SU-DHL-6 (cell line): ENCODE results near the gene PIK3C2G.

ENCODE experiments used
- H2AFZ ChIP-seq: fragments of 200-600 bp; sonication (generic); 2 replicates; pipeline ENCODE4 v1.6.1; 2014; ENCODE audit warnings: low read depth, mild to moderate bottlenecking, moderate library complexity, mixed read lengths, antibody characterized with exemption, low read length; ENCODE audit not compliant: severe bottlenecking
- H3F3A ChIP-seq: fragments of 200-600 bp; shearing (Covaris generic); 2 replicates; pipeline ENCODE4 v1.6.0; 2016; ENCODE audit warnings: antibody characterized with exemption, mild to moderate bottlenecking; ENCODE audit not compliant: insufficient read depth
- H3K27ac ChIP-seq: fragments of 200-600 bp; sonication (generic); 2 replicates; pipeline ENCODE4 v1.5.1; 2016; ENCODE audit warnings: low read depth, mild to moderate bottlenecking, low read length, moderate library complexity, mixed read lengths
- H3K27me3 ChIP-seq: fragments of 200-600 bp; sonication (generic), shearing (Covaris generic); 2 replicates; pipeline ENCODE4 v1.6.0; 2014; ENCODE audit warnings: mild to moderate bottlenecking, low read length
- H3K36me3 ChIP-seq: fragments of 200-600 bp; sonication (generic); 2 replicates; pipeline ENCODE4 v1.6.1; 2014; ENCODE audit warnings: mild to moderate bottlenecking, low read length, mixed read lengths
- H3K4me2 ChIP-seq: fragments of 300-600, 200-600 bp; shearing (Covaris generic), sonication (generic); 2 replicates; pipeline ENCODE4 v1.6.0; 2014; ENCODE audit warnings: low read length, low read depth, mild to moderate bottlenecking; ENCODE audit not compliant: poor library complexity, severe bottlenecking
- H3K4me3 ChIP-seq: fragments of 200-600 bp; sonication (generic); 2 replicates; pipeline ENCODE4 v1.5.1; 2014; ENCODE audit warnings: antibody characterized with exemption, low read length, mild to moderate bottlenecking, mixed read lengths; ENCODE audit not compliant: insufficient read depth, poor library complexity, severe bottlenecking
- H3K79me2 ChIP-seq: fragments of 200-600 bp; sonication (generic); 2 replicates; pipeline ENCODE4 v1.6.1; 2014; ENCODE audit warnings: mild to moderate bottlenecking, low read length, moderate library complexity; ENCODE audit not compliant: insufficient read depth
- H3K9ac ChIP-seq: fragments of 200-600 bp; sonication (generic); 2 replicates; pipeline ENCODE4 v1.7.0; 2014; ENCODE audit warnings: mild to moderate bottlenecking, low read length
- H3K9me2 ChIP-seq: fragments of 200-600 bp; sonication (generic); replicated peaks from 2 replicates; pipeline ENCODE4 v1.6.1; 2014; ENCODE audit warnings: low read length; ENCODE audit not compliant: insufficient read depth
- H3K9me3 ChIP-seq: fragments of 200-600 bp; sonication (generic); 2 replicates; pipeline ENCODE4 v1.6.1; 2014; ENCODE audit warnings: low read length, mixed read lengths; ENCODE audit not compliant: insufficient read depth
- H4K20me1 ChIP-seq: fragments of 200-600 bp; sonication (generic); 2 replicates; pipeline ENCODE4 v1.6.1; 2014; ENCODE audit warnings: low read depth, mild to moderate bottlenecking, antibody characterized with exemption, low read length, moderate library complexity, mixed read lengths
- CTCF ChIP-seq: fragments of 200-600 bp; sonication (generic); IDR thresholded peaks from one replicate; pipeline ENCODE4 v1.5.1; 2017; ENCODE audit warnings: antibody characterized with exemption, mild to moderate bottlenecking, low read length, moderate library complexity; ENCODE audit not compliant: insufficient read depth, poor library complexity, severe bottlenecking
- EZH2phosphoT487 ChIP-seq: fragments of 200-600 bp; sonication (generic), shearing (Covaris generic); conservative IDR thresholded peaks from 2 replicates; pipeline ENCODE4 v1.6.1; 2018; ENCODE audit warnings: mild to moderate bottlenecking, antibody characterized with exemption, low read length, moderate library complexity, mixed read lengths

Gene PIK3C2G

GRCh38 chr12:18428416-18428815, 167.1 kb downstream of the PIK3C2G start:
- Histone ChIP-seq H2AFZ (no peak overlapping the region), H3K36me3 (no peaks in the 10 kb centered on the region), H4K20me1 (no peaks in the 10 kb centered on the region), H3K4me3 (no peak overlapping the region), H3K79me2 (no peaks in the 10 kb centered on the region), H3F3A (no peaks in the 10 kb centered on the region), H3K9me3 (no peaks in the 10 kb centered on the region), H3K9ac (no peak overlapping the region), H3K27me3 (no peaks in the 10 kb centered on the region), H3K9me2 (no peaks in the 10 kb centered on the region), H3K27ac (no peak overlapping the region), H3K4me2 (no peak overlapping the region)
- no peak for TF ChIP-seq CTCF
- TF ChIP-seq EZH2phosphoT487: no peak

GRCh38 chr12:18429366-18429765, 168.0 kb downstream of the PIK3C2G start:
- TF ChIP-seq CTCF: no peak
- no peak for TF ChIP-seq EZH2phosphoT487

GRCh38 chr12:18430425-18431048, 169.2 kb downstream of the PIK3C2G start:
- H3K4me3 ChIP-seq: no peak overlapping the region
- H3F3A ChIP-seq: no peaks in the 10 kb centered on the region
- no peak overlapping the region for H3K9ac ChIP-seq
- H3K79me2 ChIP-seq: no peaks in the 10 kb centered on the region
- H3K9me2 ChIP-seq: no peaks in the 10 kb centered on the region
- no peak overlapping the region for H3K27ac ChIP-seq
- H4K20me1 ChIP-seq: no peaks in the 10 kb centered on the region
- TF ChIP-seq EZH2phosphoT487 (no peak), CTCF (peak; percentile 61)
- no peak overlapping the region for H2AFZ ChIP-seq
- H3K36me3 ChIP-seq: no peaks in the 10 kb centered on the region
- no peak overlapping the region for H3K4me2 ChIP-seq
- no peaks in the 10 kb centered on the region for H3K9me3 ChIP-seq
- no peaks in the 10 kb centered on the region for H3K27me3 ChIP-seq

More at GRCh38 chr12:18429366-18429765, 168.0 kb downstream of the PIK3C2G start:
- Histone ChIP-seq H4K20me1 (no peaks in the 10 kb centered on the region), H3K27ac (no peak overlapping the region), H3K9me2 (no peaks in the 10 kb centered on the region), H3K4me2 (no peak overlapping the region), H3K4me3 (no peak overlapping the region), H2AFZ (no peak overlapping the region), H3K27me3 (no peaks in the 10 kb centered on the region), H3F3A (no peaks in the 10 kb centered on the region), H3K36me3 (no peaks in the 10 kb centered on the region), H3K79me2 (no peaks in the 10 kb centered on the region), H3K9ac (no peak overlapping the region), H3K9me3 (no peaks in the 10 kb centered on the region)
